Measurements from ENCODE around the gene NAPG. TPM values are rescaled to one million over a fixed set of nuclear protein-coding genes. Genes with fewer than 3 reads are reported as not detected.
A peak's percentile ranks its signal among the peaks of the same experiment; 100 is the strongest.

The NAPG gene
- total RNA-seq, 1 donor from 2014 or later = 28.1 TPM

DNA sequence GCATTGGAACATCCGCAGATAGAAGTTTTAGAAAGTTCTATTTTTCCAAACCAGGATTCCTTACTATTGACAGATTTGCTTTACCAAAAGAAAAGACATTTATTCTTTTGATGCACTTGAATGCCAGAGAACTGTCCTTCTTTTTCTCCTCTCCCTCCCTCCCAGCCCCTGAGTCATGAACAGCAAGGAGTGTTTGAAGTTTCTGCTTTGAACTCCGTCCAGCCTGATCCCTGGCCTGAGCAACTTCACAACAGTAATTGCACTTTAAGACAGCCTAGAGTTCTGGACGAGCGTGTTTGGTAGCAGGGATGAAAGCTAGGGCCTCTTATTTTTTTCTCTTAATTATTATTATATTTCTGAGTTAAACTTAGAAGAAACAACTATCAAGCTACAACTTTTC is 37.8 kb upstream of the NAPG start:
- no peaks in the 10 kb centered on the region for H3K9me3 ChIP-seq
- intact Hi-C loops (cut with DNase I) = no loop called here
- no peaks in the 10 kb centered on the region for H3K27me3 ChIP-seq (ENCODE audit: low read depth)
- H3K36me3 ChIP-seq = peaks cover 36% of the 10 kb centered on the region
- no peak for ATAC-seq
- H3K4me3 ChIP-seq = no peak overlapping the region
- TF ChIP-seq, protein P1, sequence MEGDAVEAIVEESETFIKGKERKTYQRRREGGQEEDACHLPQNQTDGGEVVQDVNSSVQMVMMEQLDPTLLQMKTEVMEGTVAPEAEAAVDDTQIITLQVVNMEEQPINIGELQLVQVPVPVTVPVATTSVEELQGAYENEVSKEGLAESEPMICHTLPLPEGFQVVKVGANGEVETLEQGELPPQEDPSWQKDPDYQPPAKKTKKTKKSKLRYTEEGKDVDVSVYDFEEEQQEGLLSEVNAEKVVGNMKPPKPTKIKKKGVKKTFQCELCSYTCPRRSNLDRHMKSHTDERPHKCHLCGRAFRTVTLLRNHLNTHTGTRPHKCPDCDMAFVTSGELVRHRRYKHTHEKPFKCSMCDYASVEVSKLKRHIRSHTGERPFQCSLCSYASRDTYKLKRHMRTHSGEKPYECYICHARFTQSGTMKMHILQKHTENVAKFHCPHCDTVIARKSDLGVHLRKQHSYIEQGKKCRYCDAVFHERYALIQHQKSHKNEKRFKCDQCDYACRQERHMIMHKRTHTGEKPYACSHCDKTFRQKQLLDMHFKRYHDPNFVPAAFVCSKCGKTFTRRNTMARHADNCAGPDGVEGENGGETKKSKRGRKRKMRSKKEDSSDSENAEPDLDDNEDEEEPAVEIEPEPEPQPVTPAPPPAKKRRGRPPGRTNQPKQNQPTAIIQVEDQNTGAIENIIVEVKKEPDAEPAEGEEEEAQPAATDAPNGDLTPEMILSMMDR (IDR thresholded peaks at IDR 0.05) = no peak
- no peaks in the 10 kb centered on the region for H3K4me1 ChIP-seq
- no peak overlapping the region for H3K27ac ChIP-seq
- no peak for DNase-seq

DNA sequence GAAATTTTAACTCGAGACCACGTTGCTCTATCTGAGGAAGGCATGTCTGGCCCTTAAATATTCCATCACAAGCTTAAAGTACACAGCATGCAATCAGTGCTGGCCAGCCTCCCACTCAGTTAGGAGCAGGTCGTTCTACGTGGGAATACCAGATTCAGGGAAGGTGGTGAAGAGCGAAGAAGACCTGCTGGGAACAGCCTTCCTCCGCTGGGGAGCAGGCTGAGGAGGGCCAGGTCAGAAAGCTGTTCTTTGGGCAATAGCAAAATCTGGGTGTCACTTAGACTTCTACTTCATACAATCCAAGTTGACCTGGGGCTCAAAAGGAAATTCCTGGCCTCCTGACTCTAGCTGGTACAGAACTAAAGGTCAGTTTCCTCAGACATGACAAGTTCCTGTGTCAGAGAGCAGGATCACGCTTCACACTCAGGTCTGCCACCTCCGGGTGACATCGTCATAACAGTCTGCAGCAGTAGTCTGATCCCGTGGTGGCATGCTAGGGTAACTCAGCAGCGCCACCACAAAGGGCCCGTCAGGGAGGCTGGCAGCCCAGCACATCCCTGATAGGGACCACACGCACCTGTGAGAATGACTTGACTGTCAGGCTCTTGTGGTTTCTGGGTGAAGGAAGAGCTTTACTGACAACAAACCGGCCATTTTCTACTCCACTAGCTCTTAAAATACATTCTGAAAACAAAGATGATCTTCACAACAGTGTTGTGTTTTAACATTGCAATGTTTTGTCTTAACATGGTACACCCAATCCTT is 35.2 kb upstream of the NAPG start:
- DNase-seq (no peak), ATAC-seq (peak; percentile 48 to 67)
- Histone ChIP-seq H3K9me3 (no peaks in the 10 kb centered on the region), H3K27me3 (ENCODE audit: low read depth) (no peaks in the 10 kb centered on the region), H3K27ac (no peak overlapping the region), H3K4me1 (no peaks in the 10 kb centered on the region), H3K4me3 (no peak overlapping the region), H3K36me3 (peaks cover 34% of the 10 kb centered on the region)
- intact Hi-C loops (cut with DNase I) = no loop called here
- TF ChIP-seq, protein P1 (IDR thresholded peaks at IDR 0.05) = peak; percentile 19

DNA sequence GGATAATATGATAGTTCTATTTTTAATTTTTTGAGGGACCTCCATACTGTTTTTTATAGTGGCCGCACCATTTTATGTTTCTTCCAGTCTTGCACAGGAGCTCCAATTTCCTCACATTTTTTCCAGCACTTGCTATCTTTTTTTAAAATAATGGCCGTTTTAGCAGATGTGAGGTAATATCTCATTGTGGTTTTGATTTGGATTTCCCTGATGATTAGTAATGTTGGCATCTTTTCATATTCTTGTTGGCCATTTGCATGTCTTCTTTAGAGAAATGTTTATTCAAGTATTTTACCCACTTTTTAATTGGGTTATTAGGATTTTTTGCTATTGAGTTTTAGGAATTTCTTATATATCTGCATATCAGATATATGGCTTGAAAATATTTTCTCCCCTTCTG is 29.9 kb upstream of the NAPG start:
- DNase-seq (no peak), ATAC-seq (no peak)
- Histone ChIP-seq H3K27ac (no peak overlapping the region), H3K36me3 (no peaks in the 10 kb centered on the region), H3K27me3 (ENCODE audit: low read depth) (no peaks in the 10 kb centered on the region), H3K4me3 (no peak overlapping the region), H3K9me3 (no peaks in the 10 kb centered on the region), H3K4me1 (no peaks in the 10 kb centered on the region)
- TF ChIP-seq, protein P1 (IDR thresholded peaks at IDR 0.05) = no peak
- intact Hi-C loops (cut with DNase I) = no loop called here

DNA sequence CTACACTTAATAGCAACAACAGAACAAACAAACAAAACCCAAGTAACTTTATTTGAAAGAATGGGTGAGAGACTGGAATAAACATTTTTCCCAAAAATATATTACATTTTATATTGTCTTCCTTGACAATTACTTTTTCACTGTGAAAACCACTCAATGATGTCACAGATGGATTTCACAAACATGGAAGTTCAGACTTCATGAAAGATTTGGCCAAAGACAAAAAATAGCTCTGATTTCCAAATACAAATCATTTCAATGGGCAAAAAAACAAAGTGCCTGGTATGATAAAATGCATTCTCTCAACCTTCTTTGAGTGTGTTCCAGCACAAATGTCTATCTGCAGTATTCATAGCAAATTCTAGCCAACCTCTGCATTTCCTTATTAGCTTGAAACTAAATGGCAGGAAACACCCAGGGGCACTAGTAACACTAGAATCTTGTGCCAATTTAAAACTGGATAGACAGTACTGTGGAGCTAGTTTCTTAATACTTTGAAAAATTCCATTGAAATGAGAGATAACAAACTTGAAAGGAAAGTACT is 28.5 kb upstream of the NAPG start:
- Histone ChIP-seq H3K4me1 (no peaks in the 10 kb centered on the region), H3K27me3 (ENCODE audit: low read depth) (no peaks in the 10 kb centered on the region), H3K9me3 (no peaks in the 10 kb centered on the region), H3K36me3 (no peaks in the 10 kb centered on the region), H3K27ac (no peak overlapping the region), H3K4me3 (no peak overlapping the region)
- no peak for DNase-seq
- TF ChIP-seq, protein P1 (IDR thresholded peaks at IDR 0.05) = no peak
- intact Hi-C loops (cut with DNase I) = no loop called here
- no peak for ATAC-seq

DNA sequence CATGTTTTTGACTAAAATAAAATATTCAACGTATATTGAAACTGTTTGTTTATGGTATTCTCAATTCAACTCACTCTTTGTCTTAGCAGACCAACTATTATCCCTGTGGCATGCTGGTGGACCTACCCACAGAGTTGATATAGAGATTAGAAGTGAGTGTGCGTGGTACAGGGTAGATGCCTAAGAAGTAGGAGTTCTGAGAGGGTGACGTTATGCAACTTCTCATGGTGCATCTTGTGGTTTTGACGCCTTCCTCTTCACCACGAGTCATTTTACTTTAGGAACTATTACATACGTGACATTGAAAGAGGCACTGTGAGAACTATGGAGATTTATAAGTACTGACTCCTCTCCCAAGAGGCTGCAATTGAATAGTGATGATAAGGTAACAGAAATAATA is 26.6 kb upstream of the NAPG start:
- intact Hi-C loops (cut with DNase I) = no loop called here

More for the DNA sequence above, 26.6 kb upstream of the NAPG start:
- Histone ChIP-seq H3K4me3 (no peak overlapping the region), H3K27ac (no peak overlapping the region), H3K4me1 (no peaks in the 10 kb centered on the region), H3K27me3 (ENCODE audit: low read depth) (no peaks in the 10 kb centered on the region), H3K36me3 (no peaks in the 10 kb centered on the region), H3K9me3 (no peaks in the 10 kb centered on the region)
- DNase-seq (no peak), ATAC-seq (peak in 1 of 2 donors; percentile 53)
- TF ChIP-seq, protein P1 (IDR thresholded peaks at IDR 0.05) = no peak
